Keratinocyte (primary cell): ENCODE measurements around the gene WDR17. TPM values are rescaled to one million over a fixed set of nuclear protein-coding genes. Genes with fewer than 3 reads are reported as not detected.

Source experiments
- DNase-seq: peaks from one replicate; pipeline ENCODE4 v3.0.0-alpha.2; 2011; ENCODE audit warnings: low read depth, missing footprints, low spot score
- FAIRE-seq: peaks from 2 replicates; lab custom pipeline; 2011; peaks lifted over from hg19 to GRCh38; lab: Jason Lieb, UNC
- H2AFZ ChIP-seq: 2 replicates; pipeline ENCODE4 v1.6.0; 2012; ENCODE audit warnings: low read length, control low read depth, inconsistent platforms; ENCODE audit not compliant: control insufficient read depth
- H3K27ac ChIP-seq: 2 replicates; pipeline ENCODE4 v1.5.1; 2011; ENCODE audit warnings: low read length; ENCODE audit not compliant: control insufficient read depth, insufficient read depth
- H3K27me3 ChIP-seq: 3 replicates; pipeline ENCODE4 v1.6.0; 2011; ENCODE audit warnings: low read length; ENCODE audit not compliant: control insufficient read depth, insufficient read depth; ENCODE audit errors: extremely low read depth
- H3K36me3 ChIP-seq, 2 experiments: 2 replicates in 1 of 2; 3 replicates in 1 of 2; pipeline ENCODE4 v1.5.1; 2011; ENCODE audit warnings: low read length in 2 of 2, mild to moderate bottlenecking in 1 of 2; ENCODE audit not compliant: control insufficient read depth in 2 of 2, insufficient read depth in 2 of 2; ENCODE audit errors: extremely low read depth in 1 of 2
- H3K4me1 ChIP-seq: 3 replicates; pipeline ENCODE4 v1.5.1; 2011; ENCODE audit warnings: low read length; ENCODE audit not compliant: control insufficient read depth, insufficient read depth; ENCODE audit errors: extremely low read depth
- H3K4me2 ChIP-seq: 3 replicates; pipeline ENCODE4 v1.6.0; 2011; ENCODE audit warnings: low read depth, low read length; ENCODE audit not compliant: control insufficient read depth, insufficient read depth; ENCODE audit errors: extremely low read depth
- H3K4me3 ChIP-seq, 3 experiments: fragments of 200-600 bp in 1 of 3; sonication (generic) in 1 of 3; 2 replicates in 2 of 3; 3 replicates in 1 of 3; pipeline ENCODE4 v1.5.1; 2011 to 2016; ENCODE audit warnings: low read length in 3 of 3, mild to moderate bottlenecking in 3 of 3, control low read depth in 2 of 3, inconsistent platforms in 1 of 3, low read depth in 1 of 3, mixed read lengths in 1 of 3, mixed run types in 1 of 3, moderate library complexity in 1 of 3; ENCODE audit not compliant: control insufficient read depth in 2 of 3, insufficient read depth in 2 of 3; ENCODE audit errors: extremely low read depth in 1 of 3
- H3K79me2 ChIP-seq: 2 replicates; pipeline ENCODE4 v1.6.0; 2012; ENCODE audit warnings: low read length; ENCODE audit not compliant: control insufficient read depth, insufficient read depth
- H3K9ac ChIP-seq: 3 replicates; pipeline ENCODE4 v1.6.0; 2011; ENCODE audit warnings: low read length; ENCODE audit not compliant: control insufficient read depth, insufficient read depth; ENCODE audit errors: extremely low read depth
- H3K9me1 ChIP-seq: 3 replicates; pipeline ENCODE4 v1.6.0; 2011; ENCODE audit warnings: low read length; ENCODE audit not compliant: control insufficient read depth, insufficient read depth; ENCODE audit errors: extremely low read depth
- H3K9me3 ChIP-seq: 2 replicates; pipeline ENCODE4 v1.5.1; 2012; ENCODE audit warnings: low read depth, low read length; ENCODE audit not compliant: control insufficient read depth
- H4K20me1 ChIP-seq: 3 replicates; pipeline ENCODE4 v1.6.0; 2011; ENCODE audit warnings: low read length; ENCODE audit not compliant: control insufficient read depth, insufficient read depth; ENCODE audit errors: extremely low read depth
- EZH2 ChIP-seq: IDR thresholded peaks from one replicate; pipeline ENCODE4 v1.6.1; 2012; ENCODE audit warnings: inconsistent platforms, mild to moderate bottlenecking, low read length, moderate library complexity
- dilution Hi-C: fragments of 300-500 bp; cut with MboI; formaldehyde crosslinking; loops from one replicate; pipeline ENCODE4 v1.7.0; 2020; ENCODE audit warnings: low sequenced_read_pairs; ENCODE audit not compliant: extremely low pct_ligation_motif_present
- polyA plus RNA-seq, 5 experiments: library from polyadenylated mRNA; depleted of rRNA in 3 of 5; stranded (reverse) in 3 of 5; stranded (forward) in 1 of 5; unstranded in 1 of 5; fragments of >200 nt; gene quantifications; 1 replicate in 1 of 5; 2 replicates in 3 of 5; 3 replicates in 1 of 5; pipeline versions ENCODE4 v1.2.1 to v1.2.3, GENCODE V29; 2011 to 2012; ENCODE audit warnings: missing spikeins in 2 of 5, low read depth in 1 of 5, low replicate concordance in 1 of 5
- TF ChIP-seq, protein P1 (sequence below), 3 experiments: IDR thresholded peaks in 1 of 3; conservative IDR thresholded peaks in 1 of 3; optimal IDR thresholded peaks in 1 of 3; 2 replicates in 2 of 3; 3 replicates in 1 of 3; pipeline versions ENCODE3 to v1.5.1; 2011; ENCODE audit warnings: low read length in 3 of 3, mild to moderate bottlenecking in 3 of 3, moderate library complexity in 2 of 3, control low read depth in 1 of 3, inconsistent platforms in 1 of 3; ENCODE audit not compliant: insufficient read depth in 2 of 3; ENCODE audit errors: extremely low read depth in 1 of 3

Gene WDR17
- polyA plus RNA-seq, 1 donor (not counting 4 experiments of a cell fraction or from before 2014, with no cell fraction given) = 1.1 TPM

DNA sequence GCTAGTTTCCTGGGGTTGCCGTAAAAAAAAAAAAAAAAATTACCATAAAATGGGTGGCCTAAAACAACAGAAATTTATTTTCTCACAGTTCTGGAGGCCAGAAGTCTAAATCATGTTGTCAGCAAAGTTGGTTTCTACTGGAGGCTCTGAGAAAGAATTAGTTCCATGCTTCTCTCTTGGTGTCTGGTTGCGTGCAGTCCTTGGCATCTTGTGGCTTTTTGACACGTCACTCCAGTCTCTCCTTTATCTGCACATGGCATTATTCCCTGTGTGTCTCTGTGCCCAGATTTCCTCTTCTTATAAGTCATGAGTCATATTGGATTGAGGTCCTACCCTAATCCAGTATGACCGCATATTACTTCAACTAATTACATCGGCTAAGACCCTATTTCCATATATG is 91.0 kb downstream of the WDR17 start:
- no peak overlapping the region for H2AFZ ChIP-seq

DNA sequence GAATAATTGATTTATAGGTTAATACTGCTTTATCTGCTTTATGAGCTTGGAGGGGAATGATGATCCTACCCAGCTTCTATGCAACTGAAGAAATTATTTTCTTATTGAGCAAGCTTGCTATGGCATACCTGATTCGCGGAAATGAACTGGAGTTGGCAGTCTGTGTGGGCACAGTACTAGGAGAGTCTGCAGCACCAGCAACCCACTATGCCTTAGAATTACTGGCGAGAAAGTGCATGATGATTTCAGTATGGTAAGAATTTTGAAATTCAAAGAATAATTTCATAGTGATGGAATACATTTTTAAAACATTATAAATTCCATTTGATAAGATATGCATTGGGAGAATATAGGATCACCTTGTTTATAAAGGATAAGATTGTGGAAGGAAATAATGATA is 97.4 kb downstream of the WDR17 start:
- Histone ChIP-seq H3K9me3 (no peaks in the 10 kb centered on the region), H3K4me3 (no peak overlapping the region), H3K9me1 (no peaks in the 10 kb centered on the region), H3K9ac (no peak overlapping the region), H4K20me1 (no peaks in the 10 kb centered on the region), H3K27me3 (no peaks in the 10 kb centered on the region), H3K27ac (no peak overlapping the region), H3K4me2 (no peak overlapping the region), H3K4me1 (no peaks in the 10 kb centered on the region), H2AFZ (no peak overlapping the region), H3K79me2 (no peaks in the 10 kb centered on the region), H3K36me3 (no peaks in the 10 kb centered on the region)
- no peak for DNase-seq
- TF ChIP-seq EZH2 = no peak
- TF ChIP-seq, protein P1, sequence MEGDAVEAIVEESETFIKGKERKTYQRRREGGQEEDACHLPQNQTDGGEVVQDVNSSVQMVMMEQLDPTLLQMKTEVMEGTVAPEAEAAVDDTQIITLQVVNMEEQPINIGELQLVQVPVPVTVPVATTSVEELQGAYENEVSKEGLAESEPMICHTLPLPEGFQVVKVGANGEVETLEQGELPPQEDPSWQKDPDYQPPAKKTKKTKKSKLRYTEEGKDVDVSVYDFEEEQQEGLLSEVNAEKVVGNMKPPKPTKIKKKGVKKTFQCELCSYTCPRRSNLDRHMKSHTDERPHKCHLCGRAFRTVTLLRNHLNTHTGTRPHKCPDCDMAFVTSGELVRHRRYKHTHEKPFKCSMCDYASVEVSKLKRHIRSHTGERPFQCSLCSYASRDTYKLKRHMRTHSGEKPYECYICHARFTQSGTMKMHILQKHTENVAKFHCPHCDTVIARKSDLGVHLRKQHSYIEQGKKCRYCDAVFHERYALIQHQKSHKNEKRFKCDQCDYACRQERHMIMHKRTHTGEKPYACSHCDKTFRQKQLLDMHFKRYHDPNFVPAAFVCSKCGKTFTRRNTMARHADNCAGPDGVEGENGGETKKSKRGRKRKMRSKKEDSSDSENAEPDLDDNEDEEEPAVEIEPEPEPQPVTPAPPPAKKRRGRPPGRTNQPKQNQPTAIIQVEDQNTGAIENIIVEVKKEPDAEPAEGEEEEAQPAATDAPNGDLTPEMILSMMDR (optimal IDR thresholded peaks at IDR 0.05 in 1 of 3, IDR thresholded peaks at IDR 0.05 in 1 of 3, conservative IDR thresholded peaks at IDR 0.05 in 1 of 3; ENCODE audit: extremely low read depth in 1 of 3, insufficient read depth in 2 of 3, low read length in 3 of 3) = no peak
- dilution Hi-C loops = no loop called here
- no peak for FAIRE-seq

More for the DNA sequence above, 91.0 kb downstream of the WDR17 start:
- H3K9me1 ChIP-seq = no peaks in the 10 kb centered on the region
- H3K4me2 ChIP-seq = no peak overlapping the region
- H3K9ac ChIP-seq = no peak overlapping the region
- H3K4me1 ChIP-seq = no peaks in the 10 kb centered on the region
- H3K4me3 ChIP-seq = no peak overlapping the region
- no peak overlapping the region for H3K27ac ChIP-seq
- DNase-seq = no peak
- dilution Hi-C loops = no loop called here
- no peaks in the 10 kb centered on the region for H4K20me1 ChIP-seq
- no peak for FAIRE-seq
- no peaks in the 10 kb centered on the region for H3K36me3 ChIP-seq
- TF ChIP-seq, protein P1 (optimal IDR thresholded peaks at IDR 0.05 in 1 of 3, IDR thresholded peaks at IDR 0.05 in 1 of 3, conservative IDR thresholded peaks at IDR 0.05 in 1 of 3; ENCODE audit: extremely low read depth in 1 of 3, insufficient read depth in 2 of 3, low read length in 3 of 3) = no peak
- no peak for TF ChIP-seq EZH2
- no peaks in the 10 kb centered on the region for H3K9me3 ChIP-seq
- H3K27me3 ChIP-seq = no peaks in the 10 kb centered on the region
- H3K79me2 ChIP-seq = no peaks in the 10 kb centered on the region
